HG03097 (cell line): ENCODE results near the gene HNRNPAB.

Experiments used
- ATAC-seq: cut with Tn5 transposase; IDR thresholded peaks from one replicate; pipeline ENCODE4 v1.9.1; 2021; ENCODE audit not compliant: unreplicated experiment, low FRiP score

The HNRNPAB gene

GRCh38 chr5:178204182-178204934, at the start of gene HNRNPAB:
Gene HNRNPAB, plus strand, starts transcription at chr5:178204533. Its CDS starts 305 bp downstream, at chr5:178204838.
- ATAC-seq = peak; percentile 77

DNA sequence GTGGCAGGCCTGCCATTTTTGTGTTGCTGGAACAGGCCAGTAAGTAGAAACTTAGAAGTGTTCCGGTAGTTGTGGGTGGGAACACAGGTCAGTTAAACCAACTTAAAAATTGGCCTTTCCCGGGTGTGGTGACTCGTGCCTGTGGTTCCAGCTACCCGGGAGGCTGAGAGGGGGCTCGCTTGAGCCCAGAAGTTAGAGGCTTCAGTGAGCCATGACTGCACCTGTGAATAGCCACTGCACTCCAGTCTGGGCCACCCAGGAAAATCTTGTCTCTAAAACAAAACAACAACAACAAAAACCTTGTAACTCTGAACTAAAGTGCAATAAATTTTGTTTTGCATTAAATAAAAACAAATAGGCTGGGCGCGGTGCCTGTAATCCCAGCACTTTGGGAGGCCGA, 49.3 kb upstream of the HNRNPAB start:
- no peak for ATAC-seq

DNA sequence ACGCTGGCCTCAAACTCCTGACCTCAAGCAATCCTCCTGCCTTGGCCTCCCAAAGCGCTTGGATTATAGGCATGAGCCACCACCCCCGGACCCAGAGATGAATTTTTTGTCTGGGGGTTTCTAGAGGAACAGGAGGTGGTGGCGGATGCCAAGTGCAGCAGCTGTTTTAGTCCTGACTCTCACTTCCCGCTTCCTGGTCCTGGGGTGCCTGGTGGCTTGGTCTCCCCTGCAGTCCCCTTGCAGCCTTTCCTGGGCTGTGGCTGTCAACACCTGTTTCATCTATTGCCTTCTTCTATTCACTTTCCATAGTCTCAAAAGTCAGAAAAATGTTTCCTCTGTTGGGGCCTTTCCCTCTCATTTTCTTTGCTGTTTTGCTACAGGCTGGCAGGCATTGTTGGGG, 44.2 kb upstream of the HNRNPAB start:
- no peak for ATAC-seq

DNA sequence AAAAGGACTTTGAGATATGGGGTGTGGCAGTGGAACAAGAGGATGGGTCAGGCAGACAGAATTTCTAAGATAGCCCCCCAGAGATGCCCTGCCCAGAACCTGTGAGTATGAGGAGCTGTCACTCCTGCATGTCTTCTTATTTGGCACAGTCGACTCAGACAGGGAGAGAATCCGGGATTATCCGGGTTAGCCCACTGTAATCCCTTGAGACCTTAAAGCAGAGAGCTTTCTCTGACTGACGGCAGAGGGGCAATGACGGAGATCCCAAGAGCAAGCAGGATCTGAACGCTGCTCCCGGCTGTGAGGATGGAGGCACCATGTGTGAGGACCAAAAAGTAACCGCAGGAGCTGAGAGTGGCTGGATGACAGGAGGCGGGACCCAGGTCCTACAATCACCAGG, 41.9 kb upstream of the HNRNPAB start:
- no peak for ATAC-seq

DNA sequence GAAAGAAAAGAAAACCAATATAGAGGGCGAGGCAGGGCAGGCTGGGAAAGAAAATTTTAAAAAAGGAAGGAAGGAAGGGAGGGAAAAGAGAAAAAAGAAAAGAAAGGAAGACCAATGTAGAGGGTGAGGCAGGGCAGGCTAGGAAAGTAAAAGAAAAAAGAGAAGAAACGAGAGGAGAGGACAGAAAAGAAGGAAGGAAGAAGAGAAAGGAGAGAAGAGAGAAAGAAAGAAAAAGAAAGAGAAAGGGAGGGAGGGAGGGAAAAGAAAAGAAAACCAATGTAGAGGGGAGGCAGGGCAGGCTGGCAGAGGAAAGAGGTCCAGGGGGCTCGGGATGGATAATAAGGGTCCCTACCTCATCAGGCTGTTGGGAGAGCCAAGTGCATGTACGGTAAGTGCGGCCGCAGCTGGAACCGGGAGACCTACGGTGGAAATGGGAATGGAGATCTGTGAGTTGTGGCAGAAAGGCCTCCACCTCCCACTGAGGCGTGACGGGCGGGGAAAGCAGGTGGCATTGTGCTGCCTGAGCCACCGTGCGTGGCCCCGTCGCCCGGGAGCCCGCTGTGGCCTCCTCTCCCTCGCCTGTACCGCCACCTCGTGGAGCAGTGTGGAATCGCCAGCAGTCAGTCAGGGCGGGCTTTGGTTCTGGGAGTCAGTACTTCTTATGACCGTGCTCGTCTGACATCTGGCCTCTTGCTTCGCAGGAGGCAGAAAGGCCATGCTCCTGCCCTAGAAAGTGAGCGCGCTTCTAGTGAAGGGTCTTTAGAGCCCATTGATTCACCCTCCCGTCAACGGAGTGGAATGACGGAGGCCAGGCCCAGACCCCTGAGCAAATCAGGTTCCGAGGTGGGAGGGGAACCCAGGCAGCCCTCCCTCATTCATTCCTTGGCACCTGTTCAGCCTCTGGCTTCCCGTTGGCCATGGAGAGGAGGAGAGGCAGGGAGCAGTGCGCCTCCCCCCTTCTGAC, 40.3 kb upstream of the HNRNPAB start:
- peak; percentile 92 for ATAC-seq

GRCh38 chr5:178165581-178165980, 38.8 kb upstream of the HNRNPAB start:
- no peak for ATAC-seq

- no peak for ATAC-seq
Observed at GRCh38 chr5:178170455-178170854, 33.9 kb upstream of the HNRNPAB start.

DNA sequence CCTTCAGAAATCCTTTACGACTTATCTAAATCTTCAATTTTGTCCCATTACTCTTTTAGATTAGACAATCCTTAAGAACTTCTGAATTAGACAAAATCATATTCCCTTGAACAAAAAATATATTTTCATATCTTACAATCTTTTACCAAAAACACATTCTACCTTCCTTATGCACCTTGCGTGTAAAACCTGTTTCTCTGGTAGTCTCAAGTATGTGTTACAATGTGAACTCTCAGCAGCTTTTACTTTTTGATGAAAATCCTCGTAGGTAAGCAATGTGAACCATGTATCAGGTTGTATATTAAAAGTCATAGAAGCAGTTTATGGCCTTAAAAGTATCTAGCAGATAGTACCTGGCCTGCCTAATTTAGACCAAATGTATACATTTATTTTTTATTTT, 29.9 kb upstream of the HNRNPAB start:
- no peak for ATAC-seq

DNA sequence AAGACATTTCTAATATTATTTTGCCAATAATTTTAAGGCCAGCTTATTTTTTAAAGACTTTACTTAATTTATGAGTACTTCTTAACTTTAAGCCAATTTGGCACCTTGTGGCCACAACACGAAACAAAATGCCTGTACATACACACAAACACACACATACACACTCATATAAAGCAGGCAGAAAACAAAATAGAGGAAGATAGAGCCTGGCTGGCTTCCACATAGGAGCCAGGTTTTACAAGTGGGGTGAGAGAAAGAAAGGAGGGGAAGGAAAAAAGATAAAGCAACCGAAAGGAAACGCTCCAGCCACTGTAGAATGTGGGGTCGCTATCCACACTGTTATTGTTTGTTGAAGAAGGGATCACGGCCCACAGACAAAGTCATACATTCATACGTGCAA, 27.5 kb upstream of the HNRNPAB start:
- ATAC-seq = no peak

DNA sequence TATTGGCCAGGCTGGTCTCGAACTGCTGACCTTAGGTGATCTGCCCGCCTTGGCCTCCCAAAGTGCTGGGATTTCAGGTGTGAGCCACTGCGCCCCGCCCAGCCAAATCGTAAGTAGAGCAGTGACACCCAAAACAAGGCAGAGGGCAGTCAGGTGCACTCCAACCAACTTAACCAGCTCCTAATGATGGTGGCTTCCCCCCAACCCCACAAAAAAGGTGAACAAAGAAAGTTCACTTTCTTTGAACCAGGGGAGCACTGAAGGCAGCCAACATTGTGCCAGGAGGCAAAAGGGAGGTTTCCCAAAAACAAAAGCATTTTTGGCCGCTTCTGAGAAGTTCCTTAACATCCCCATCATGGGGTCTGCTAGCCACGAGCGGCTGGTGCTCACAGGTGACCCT, 26.8 kb upstream of the HNRNPAB start:
- ATAC-seq = no peak

DNA sequence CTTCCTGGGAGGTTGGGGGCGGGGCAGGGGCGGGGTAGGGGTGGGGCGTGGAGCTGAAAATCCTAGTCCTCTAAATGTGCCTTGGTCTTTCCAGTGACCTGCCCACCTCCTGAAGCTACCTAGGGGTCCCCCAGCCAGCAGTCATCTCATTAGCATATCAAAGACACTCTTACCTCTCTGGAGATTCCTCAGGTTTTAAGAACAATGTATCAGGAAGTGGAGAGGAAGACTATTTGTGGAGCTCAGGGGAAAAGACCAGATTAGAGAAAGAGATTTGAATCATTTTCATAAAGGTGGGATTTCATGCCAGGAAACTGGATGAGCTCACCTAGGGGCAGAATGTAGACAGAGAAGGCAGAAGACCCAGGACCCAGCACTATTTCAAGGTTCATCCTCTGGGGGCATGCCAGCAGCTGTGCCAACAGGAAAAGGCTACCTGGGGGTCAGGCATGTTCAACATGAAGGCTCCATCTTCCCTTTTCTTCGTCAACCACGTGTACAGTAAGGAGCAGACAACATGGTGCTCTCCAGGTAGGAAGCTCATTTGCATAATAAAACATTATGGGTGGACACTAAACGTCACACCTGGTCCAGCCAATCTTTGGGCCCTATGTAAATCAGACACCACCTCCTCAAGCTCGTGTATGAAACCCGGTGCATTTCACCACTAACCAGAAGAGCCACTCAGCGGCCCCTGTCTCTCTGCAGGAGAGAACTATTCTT, 24.0 kb upstream of the HNRNPAB start:
- ATAC-seq = no peak

GRCh38 chr5:178182158-178182876, 22.0 kb upstream of the HNRNPAB start:
- ATAC-seq = no peak

- no peak for ATAC-seq
Observed at GRCh38 chr5:178186427-178186826, 17.9 kb upstream of the HNRNPAB start.

DNA sequence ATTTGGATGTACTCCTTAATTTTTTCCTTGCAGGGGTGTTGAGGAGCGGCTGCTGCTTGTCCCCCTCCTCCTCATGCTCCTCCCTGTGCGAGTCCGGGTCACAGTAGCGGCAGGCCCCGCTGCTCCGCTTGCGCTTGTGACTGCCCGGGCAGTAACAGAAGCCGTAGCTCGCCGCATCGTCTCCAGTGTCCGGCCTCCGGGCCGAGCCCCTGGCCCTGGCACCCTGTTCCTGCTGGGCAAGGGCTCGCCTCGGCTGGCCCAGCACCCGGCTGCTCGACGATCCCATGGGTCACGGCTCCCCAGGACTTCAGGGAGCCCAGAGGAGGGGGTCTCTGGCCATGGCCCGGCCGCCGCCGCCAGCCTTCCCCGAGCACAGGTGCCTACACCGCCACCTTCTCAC, 17.3 kb upstream of the HNRNPAB start, which contains the start of gene GMCL2:
TSS of gene GMCL2 (minus strand) at position 358 of the 400 bp plus-strand sequence. CDS start at position 286, 72 bp downstream.
- ATAC-seq = no peak

DNA sequence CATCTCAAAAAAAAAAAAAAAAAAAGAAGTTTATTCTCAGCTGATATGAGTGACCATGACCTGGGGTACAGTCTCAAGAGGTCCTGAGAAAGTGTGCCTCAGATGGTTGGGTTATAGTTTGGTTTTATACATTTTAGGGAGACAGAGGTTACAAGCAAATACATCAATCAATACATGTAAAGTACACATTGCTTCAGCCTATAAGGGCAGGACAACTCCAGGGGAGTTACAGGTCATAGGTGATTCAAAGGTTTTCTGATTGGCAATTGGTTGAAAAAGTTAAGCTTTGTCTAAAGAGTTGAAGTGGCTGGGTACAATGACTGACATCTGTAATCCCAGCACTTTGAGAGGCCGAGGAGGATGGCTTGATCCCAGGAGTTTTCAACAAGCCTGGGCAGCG, 14.9 kb upstream of the HNRNPAB start:
- no peak for ATAC-seq

- no peak for ATAC-seq
Observed at GRCh38 chr5:178191661-178192060, 12.7 kb upstream of the HNRNPAB start.

DNA sequence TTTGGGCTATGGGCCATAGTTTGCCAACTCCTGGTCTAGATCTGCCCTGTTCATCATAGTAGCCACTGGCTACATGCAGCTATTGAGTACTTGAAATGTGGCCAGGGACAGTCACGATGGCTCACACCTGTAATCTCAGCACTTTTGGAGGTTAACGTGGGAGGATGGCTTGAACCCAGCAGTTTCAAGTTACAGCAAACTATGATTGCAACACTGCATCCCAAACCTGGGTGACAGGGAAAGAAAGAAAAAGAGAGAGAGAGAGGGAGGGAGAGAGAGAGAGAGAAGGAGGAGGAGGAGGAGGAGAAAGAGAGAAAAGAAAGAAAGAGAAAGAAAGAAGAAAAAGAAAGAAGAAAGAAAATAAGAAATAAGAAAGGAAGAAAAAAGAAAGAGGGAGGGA, 12.1 kb upstream of the HNRNPAB start:
- ATAC-seq = no peak

DNA sequence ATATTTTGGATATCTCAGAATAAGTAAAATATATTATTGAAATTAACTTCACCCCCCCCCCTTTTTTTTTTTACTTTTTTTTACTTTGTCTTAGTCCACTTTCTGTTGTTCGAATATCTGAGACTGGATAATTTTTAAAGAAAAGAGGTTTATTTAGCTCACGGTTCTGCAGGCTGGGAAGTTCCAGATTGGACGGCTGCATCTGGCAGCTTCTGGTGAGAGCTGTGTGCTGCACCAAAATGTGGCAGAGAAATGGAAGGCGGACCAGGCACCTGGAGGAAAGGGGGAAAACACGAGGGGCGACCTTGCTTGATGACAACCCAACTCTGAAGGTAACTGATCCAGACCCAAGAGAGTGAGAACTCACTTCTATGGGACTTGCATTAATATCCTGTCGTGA, 11.5 kb upstream of the HNRNPAB start:
- no peak for ATAC-seq

DNA sequence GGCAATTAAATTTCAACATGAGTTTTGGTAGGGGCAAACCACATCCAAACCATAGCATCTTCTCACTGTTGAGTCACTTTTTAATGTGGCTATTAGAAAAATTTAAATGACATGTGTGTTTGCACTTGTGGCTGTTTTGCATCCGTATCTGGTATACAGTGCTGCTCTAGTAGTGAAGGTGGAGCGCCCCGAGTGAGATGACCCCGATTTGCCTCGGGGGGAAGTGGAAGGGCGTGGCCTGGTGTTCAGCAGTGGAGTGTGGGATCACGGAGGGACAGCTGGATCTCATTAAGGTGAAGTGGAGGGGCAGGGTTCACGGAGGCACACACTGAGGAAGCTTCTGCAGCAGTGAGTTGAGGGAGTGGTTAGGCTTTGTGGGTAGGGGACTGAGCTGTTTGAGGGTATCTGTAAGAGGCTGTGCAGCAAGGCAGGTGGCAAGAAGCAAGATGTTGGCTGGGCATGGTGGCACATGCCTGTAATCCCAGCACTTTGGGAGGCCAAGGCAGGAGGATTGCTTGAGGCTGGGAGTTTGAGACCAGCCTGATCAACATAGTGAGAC, 11.0 kb upstream of the HNRNPAB start:
- ATAC-seq = no peak

DNA sequence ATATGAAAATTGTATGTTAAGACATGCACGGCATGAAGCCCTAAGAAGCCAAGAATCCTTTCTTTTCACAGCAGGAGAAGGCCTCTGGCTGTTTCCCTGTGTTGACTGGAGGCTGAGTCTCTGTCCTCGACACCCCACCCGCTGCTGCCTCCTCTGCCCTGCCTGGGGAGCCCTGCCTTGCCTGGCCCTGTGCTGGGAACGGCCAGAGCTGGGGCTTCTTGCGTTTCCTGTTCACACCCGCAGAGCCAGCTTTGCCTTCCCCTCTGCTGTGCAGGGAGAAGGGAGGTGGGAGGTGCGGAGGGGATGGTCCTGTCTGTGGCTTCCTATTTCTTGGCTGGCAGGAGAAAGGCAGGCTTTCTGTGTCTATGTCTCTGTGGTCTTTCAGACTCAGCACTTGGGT, 10.3 kb upstream of the HNRNPAB start:
- no peak for ATAC-seq
